IMR-90 (cell line): Measurements from ENCODE around the gene TAL1. TPM values are rescaled to one million over a fixed set of nuclear protein-coding genes. Genes with fewer than 3 reads are reported as not detected.

ENCODE experiments used
- ATAC-seq: fragments of 200-7000 bp; cut with Tn5 transposase; 2 replicates; pipeline ENCODE4 v1.9.1; 2020; ENCODE audit warnings: low read depth, mild to moderate bottlenecking, moderate library complexity
- BruUV-seq: library from RNA; stranded (reverse); fragments of 400-500 nt; replicated peaks from 2 replicates; lab custom pipeline; 2021; lab: Mats Ljungman, UMichigan
- CTCF ChIA-PET: fragments of 300-600 bp; formaldehyde crosslinking; extraction: SDS; loops from one replicate; lab custom pipeline; 2021; ENCODE audit warnings: antibody characterized with exemption; lab: Yijun Ruan, JAX
- POLR2A ChIA-PET: fragments of 300-600 bp; sonication (Branson Sonifier 250); formaldehyde crosslinking; loops from one replicate; lab custom pipeline; 2022; ENCODE audit warnings: antibody characterized with exemption; ENCODE audit not compliant: unreplicated experiment; lab: Charles Lee
- DNase-seq: peaks from one replicate; pipeline ENCODE4 v3.0.0; 2013
- H2AFZ ChIP-seq: replicated peaks from 2 replicates; pipeline ENCODE3; 2013; ENCODE audit warnings: low read length, mild to moderate bottlenecking; ENCODE audit not compliant: poor library complexity
- H2AK5ac ChIP-seq: 2 replicates; pipeline ENCODE4 v1.6.1; 2013; ENCODE audit warnings: low read depth, low read length, inconsistent platforms
- H2AK9ac ChIP-seq: replicated peaks from 2 replicates; pipeline ENCODE3; 2013; ENCODE audit warnings: mild to moderate bottlenecking, low read depth, low read length, moderate library complexity; ENCODE audit not compliant: poor library complexity
- H2BK120ac ChIP-seq: 2 replicates; pipeline ENCODE4 v1.6.1; 2013; ENCODE audit warnings: low read depth, low read length, inconsistent platforms
- H2BK15ac ChIP-seq: 3 replicates; pipeline ENCODE4 v1.6.1; 2013; ENCODE audit warnings: low read depth, low read length, inconsistent platforms
- H2BK20ac ChIP-seq: 2 replicates; pipeline ENCODE4 v1.6.1; 2013; ENCODE audit warnings: low read depth, mild to moderate bottlenecking, inconsistent platforms, low read length, moderate library complexity
- H2BK5ac ChIP-seq: 2 replicates; pipeline ENCODE4 v1.6.1; 2013; ENCODE audit warnings: mild to moderate bottlenecking, low read depth, low read length, inconsistent platforms; ENCODE audit not compliant: poor library complexity, severe bottlenecking
- H3K14ac ChIP-seq: replicated peaks from 2 replicates; pipeline ENCODE4 v1.6.1; 2013; ENCODE audit warnings: low read depth, low read length, inconsistent platforms
- H3K18ac ChIP-seq: 2 replicates; pipeline ENCODE4 v1.6.1; 2013; ENCODE audit warnings: low read depth, low read length, control low read depth
- H3K23ac ChIP-seq: 2 replicates; pipeline ENCODE4 v1.6.1; 2013; ENCODE audit warnings: low read depth, low read length, inconsistent platforms
- H3K27ac ChIP-seq: 2 replicates; pipeline ENCODE4 v1.5.1; 2013; ENCODE audit warnings: mild to moderate bottlenecking, control low read depth, low read length; ENCODE audit not compliant: insufficient read depth
- H3K27me3 ChIP-seq: 2 replicates; pipeline ENCODE4 v1.6.1; 2013; ENCODE audit warnings: low read length; ENCODE audit not compliant: control insufficient read depth, insufficient read depth
- H3K36me3 ChIP-seq: 2 replicates; pipeline ENCODE4 v1.6.1; 2013; ENCODE audit warnings: low read length, mixed read lengths; ENCODE audit not compliant: control insufficient read depth, insufficient read depth
- H3K4ac ChIP-seq: 2 replicates; pipeline ENCODE4 v1.6.1; 2013; ENCODE audit warnings: low read depth, low read length, inconsistent platforms
- H3K4me1 ChIP-seq: 2 replicates; pipeline ENCODE4 v1.6.1; 2013; ENCODE audit warnings: low read length, mixed read lengths; ENCODE audit not compliant: control insufficient read depth, insufficient read depth
- H3K4me2 ChIP-seq: 2 replicates; pipeline ENCODE4 v1.6.1; 2013; ENCODE audit warnings: low read depth, mild to moderate bottlenecking, control low read depth, low read length, moderate library complexity
- H3K4me3 ChIP-seq: 2 replicates; pipeline ENCODE4 v1.5.1; 2013; ENCODE audit warnings: low read depth, mild to moderate bottlenecking, control low read depth, low read length, moderate library complexity; ENCODE audit not compliant: insufficient read depth
- H3K56ac ChIP-seq: 2 replicates; pipeline ENCODE4 v1.6.1; 2013; ENCODE audit warnings: low read length, inconsistent platforms; ENCODE audit not compliant: insufficient read depth; ENCODE audit errors: extremely low read depth
- H3K79me1 ChIP-seq, 2 experiments: 2 replicates each; pipeline ENCODE4 v1.6.1; 2013; ENCODE audit warnings: low read length in 2 of 2, inconsistent platforms in 1 of 2, low read depth in 1 of 2
- H3K9ac ChIP-seq: 2 replicates; pipeline ENCODE4 v1.6.1; 2013; ENCODE audit warnings: low read depth, low read length, control low read depth
- H3K9me1 ChIP-seq: 2 replicates; pipeline ENCODE4 v1.6.1; 2013; ENCODE audit warnings: low read length, inconsistent platforms; ENCODE audit not compliant: insufficient read depth
- H3K9me3 ChIP-seq: 2 replicates; pipeline ENCODE4 v1.6.1; 2013; ENCODE audit warnings: low read length; ENCODE audit not compliant: control insufficient read depth, insufficient read depth
- H4K20me1 ChIP-seq: 2 replicates; pipeline ENCODE4 v1.6.1; 2013; ENCODE audit warnings: low read length, inconsistent platforms; ENCODE audit not compliant: insufficient read depth
- H4K5ac ChIP-seq: 2 replicates; pipeline ENCODE4 v1.6.1; 2013; ENCODE audit warnings: mild to moderate bottlenecking, low read depth, low read length, control low read depth
- H4K8ac ChIP-seq, 2 experiments: 2 replicates each; pipeline ENCODE4 v1.6.1; 2013; ENCODE audit warnings: low read depth in 2 of 2, low read length in 2 of 2, control low read depth in 1 of 2, inconsistent platforms in 1 of 2
- H4K91ac ChIP-seq: 2 replicates; pipeline ENCODE4 v1.6.1; 2013; ENCODE audit warnings: low read depth, low read length, inconsistent platforms; ENCODE audit not compliant: insufficient read depth
- SMC3 ChIP-seq: fragments of 150-350 bp; IDR thresholded peaks from 2 replicates; pipeline ENCODE4 v1.6.1; 2016; ENCODE audit warnings: low read depth, mild to moderate bottlenecking, antibody characterized with exemption, low read length, moderate library complexity
- WGBS, 2 experiments: methylation state at CpG; one replicate each; pipeline versions ENCODE4 v1.1.5 to v1.1.7; 2013; ENCODE audit warnings: missing lambda C conversion rate in 2 of 2; ENCODE audit not compliant: insufficient read length in 1 of 2; ENCODE audit errors: extremely low coverage in 2 of 2; 5-methylcytosine and 5-hydroxymethylcytosine counted together
- dilution Hi-C: fragments of 300-500 bp; cut with HindIII; formaldehyde crosslinking; loops from one replicate; pipeline ENCODE4 v1.14.3; 2018; ENCODE audit warnings: low sequenced_read_pairs; ENCODE audit not compliant: unreplicated experiment
- in situ Hi-C: fragments of 300-500 bp; cut with MboI; formaldehyde crosslinking; loops from 3 replicates; pipeline ENCODE4 v1.14.3; 2019; ENCODE audit warnings: low sequenced_read_pairs, inconsistent platforms, mixed read lengths
- intact Hi-C: fragments of 100-400 bp; cut with micrococcal nuclease; formaldehyde crosslinking; loops from 2 replicates; pipeline ENCODE4 v1.10.0; 2022
- polyA plus RNA-seq, 3 experiments: library from polyadenylated mRNA; depleted of rRNA; stranded (reverse); fragments of >200 nt; gene quantifications; 2 replicates each; pipeline ENCODE4 v1.2.3, GENCODE V29; 2012; ENCODE audit warnings: low replicate concordance in 1 of 3
- total RNA-seq: library from RNA; depleted of rRNA; stranded (reverse); fragments of >200 nt; gene quantifications from 2 replicates; pipeline ENCODE4 v1.2.3, GENCODE V29; 2012

The TAL1 gene
- total and polyA plus RNA-seq, 2 of the 4 experiments (the other 2 are of a cell fraction), result not detected

- Histone ChIP-seq H2AK9ac (no peak overlapping the region), H2BK20ac (no peak overlapping the region), H4K5ac (no peak overlapping the region), H3K9ac (no peak overlapping the region), H4K91ac (no peak overlapping the region), H3K14ac (no peak overlapping the region), H2BK15ac (no peak overlapping the region), H3K9me1 (no peaks in the 10 kb centered on the region), H3K4me1 (no peaks in the 10 kb centered on the region), H4K20me1 (no peaks in the 10 kb centered on the region), H4K8ac (no peak overlapping the region), H3K4me3 (no peak overlapping the region), H3K4ac (no peak overlapping the region), H3K23ac (no peak overlapping the region), H3K27me3 (peaks cover 47% of the 10 kb centered on the region), H3K4me2 (no peak overlapping the region), H3K18ac (no peak overlapping the region), H3K9me3 (no peaks in the 10 kb centered on the region), H2AK5ac (no peak overlapping the region), H3K36me3 (no peaks in the 10 kb centered on the region), H3K27ac (no peak overlapping the region), H2BK5ac (no peak overlapping the region), H2AFZ (no peak overlapping the region), H2BK120ac (no peak overlapping the region), H3K56ac (no peak overlapping the region), H3K79me1 (no peaks in the 10 kb centered on the region)
- intact Hi-C loops (no loop called here), in situ Hi-C loops (no loop called here), dilution Hi-C loops (no loop called here)
- no peak for TF ChIP-seq SMC3
- ATAC-seq (no peak), DNase-seq (no peak)
- 54% methylated on average over 2 of the region's 5 CpGs; no CpG with 5 or more reads in 1 of the 2 experiments for WGBS, 2 experiments
- ChIA-PET CTCF (no interaction called here), POLR2A (no interaction called here)
- no TSS peak for BruUV-seq
Observed at GRCh38 chr1:47238935-47239592, 7.0 kb upstream of the TAL1 start.
